ENCODE results near the gene P3R3URF.
A peak's percentile ranks its signal among the peaks of the same experiment; 100 is the strongest.

The P3R3URF gene

DNA sequence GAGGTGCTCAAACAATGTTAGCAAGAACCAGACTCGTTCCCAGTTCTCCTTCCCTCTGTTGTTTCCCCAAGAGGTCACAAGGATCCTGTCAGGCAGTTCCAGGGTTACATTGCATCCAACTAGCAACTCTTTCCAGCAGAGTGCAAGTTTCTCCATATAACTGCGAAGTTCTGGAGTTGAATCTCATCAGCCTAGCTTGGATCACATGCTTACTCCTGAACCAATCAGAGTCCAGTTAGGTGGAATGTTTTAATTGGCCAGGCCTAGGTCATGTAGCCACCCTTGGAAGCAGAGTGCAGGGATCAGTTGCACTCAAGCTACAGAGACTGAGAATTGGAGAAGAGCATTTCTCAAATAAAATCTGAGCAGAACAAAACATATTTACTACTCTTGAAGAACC lies 28.0 kb downstream of the P3R3URF start:
- DNase-seq (ENCODE audit: insufficient read length, low spot score): no peak
- TF ChIP-seq, protein P1, sequence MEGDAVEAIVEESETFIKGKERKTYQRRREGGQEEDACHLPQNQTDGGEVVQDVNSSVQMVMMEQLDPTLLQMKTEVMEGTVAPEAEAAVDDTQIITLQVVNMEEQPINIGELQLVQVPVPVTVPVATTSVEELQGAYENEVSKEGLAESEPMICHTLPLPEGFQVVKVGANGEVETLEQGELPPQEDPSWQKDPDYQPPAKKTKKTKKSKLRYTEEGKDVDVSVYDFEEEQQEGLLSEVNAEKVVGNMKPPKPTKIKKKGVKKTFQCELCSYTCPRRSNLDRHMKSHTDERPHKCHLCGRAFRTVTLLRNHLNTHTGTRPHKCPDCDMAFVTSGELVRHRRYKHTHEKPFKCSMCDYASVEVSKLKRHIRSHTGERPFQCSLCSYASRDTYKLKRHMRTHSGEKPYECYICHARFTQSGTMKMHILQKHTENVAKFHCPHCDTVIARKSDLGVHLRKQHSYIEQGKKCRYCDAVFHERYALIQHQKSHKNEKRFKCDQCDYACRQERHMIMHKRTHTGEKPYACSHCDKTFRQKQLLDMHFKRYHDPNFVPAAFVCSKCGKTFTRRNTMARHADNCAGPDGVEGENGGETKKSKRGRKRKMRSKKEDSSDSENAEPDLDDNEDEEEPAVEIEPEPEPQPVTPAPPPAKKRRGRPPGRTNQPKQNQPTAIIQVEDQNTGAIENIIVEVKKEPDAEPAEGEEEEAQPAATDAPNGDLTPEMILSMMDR (IDR thresholded peaks at IDR 0.05; ENCODE audit: insufficient read depth, missing control alignments): no peak
- FAIRE-seq: no peak

DNA sequence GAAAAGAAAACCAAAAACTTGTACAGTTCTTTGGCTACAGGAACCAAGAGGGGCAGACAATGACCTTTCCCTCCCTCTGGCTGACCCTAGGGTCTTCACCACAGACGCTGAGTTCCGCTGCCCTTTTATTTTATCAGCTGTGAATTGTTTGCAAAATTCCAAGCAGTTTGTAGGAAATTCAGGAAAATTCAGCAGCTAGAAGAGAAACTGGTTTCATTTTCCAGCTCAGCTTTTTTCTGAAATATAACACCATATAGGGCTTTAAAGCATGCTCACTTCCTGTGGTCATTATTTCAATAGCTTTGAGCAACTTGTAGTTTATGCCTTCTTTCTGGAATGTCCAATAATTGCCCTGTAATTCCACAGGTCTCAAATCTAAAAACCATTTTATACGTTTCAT lies 38.4 kb downstream of the P3R3URF start:
- TF ChIP-seq, protein P1 (IDR thresholded peaks at IDR 0.05; ENCODE audit: insufficient read depth, missing control alignments): no peak
- FAIRE-seq (no peak), DNase-seq (ENCODE audit: insufficient read length, low spot score) (no peak)

DNA sequence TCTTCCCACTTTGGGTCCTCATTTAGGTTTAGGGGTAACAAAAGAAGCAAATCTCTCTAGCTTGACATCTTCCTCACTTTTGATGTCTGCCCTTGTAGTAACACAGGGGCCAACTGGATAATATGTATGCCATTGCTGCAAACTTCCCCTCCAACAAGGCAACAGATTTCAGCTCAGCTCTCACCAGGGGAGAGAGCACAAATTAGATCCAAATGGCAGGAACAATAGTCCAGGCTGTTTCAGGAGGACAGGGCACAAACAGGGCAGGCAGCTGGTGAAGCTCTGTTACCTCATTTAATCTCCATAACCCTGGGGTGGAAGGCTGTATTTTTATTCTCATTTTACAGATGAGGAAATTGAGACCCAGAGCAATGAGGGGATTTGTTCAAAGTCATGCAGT lies 39.6 kb downstream of the P3R3URF start:
- no peak for FAIRE-seq
- TF ChIP-seq, protein P1 (IDR thresholded peaks at IDR 0.05; ENCODE audit: insufficient read depth, missing control alignments): no peak
- no peak for DNase-seq (ENCODE audit: insufficient read length, low spot score)

DNA sequence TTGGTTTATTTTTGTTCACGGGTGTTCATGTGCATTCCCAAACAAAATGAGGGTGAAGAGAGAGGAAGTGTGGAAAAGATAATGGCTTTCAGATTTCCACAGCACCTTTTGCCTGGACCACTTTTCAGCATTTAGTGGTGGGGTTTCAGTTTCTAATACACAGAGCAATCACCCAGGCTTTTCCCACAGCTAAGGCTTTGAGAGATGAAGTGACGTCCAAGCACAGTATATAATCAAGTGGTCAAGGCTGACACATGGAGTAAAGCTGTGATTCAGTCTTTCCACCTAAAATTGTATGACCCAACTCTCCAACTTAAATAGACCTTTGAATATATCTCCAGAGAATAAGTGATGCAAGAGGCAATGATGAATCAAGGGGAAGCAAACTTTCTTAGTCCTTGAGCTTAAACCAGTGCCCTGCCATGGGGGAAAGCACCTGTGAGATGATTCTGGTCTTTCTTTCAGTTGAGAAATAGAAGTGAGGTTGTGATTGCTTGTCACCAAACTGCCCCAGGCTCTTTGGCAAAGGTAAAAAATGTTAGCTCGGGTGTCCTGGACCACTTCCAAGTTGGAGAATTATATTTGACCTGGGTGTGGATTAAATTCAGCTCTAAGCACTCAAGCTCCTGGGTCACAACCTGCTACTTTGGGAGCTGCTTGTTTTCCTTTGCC lies 41.5 kb downstream of the P3R3URF start:
- DNase-seq (ENCODE audit: insufficient read length, low spot score): no peak
- no peak for FAIRE-seq

DNA sequence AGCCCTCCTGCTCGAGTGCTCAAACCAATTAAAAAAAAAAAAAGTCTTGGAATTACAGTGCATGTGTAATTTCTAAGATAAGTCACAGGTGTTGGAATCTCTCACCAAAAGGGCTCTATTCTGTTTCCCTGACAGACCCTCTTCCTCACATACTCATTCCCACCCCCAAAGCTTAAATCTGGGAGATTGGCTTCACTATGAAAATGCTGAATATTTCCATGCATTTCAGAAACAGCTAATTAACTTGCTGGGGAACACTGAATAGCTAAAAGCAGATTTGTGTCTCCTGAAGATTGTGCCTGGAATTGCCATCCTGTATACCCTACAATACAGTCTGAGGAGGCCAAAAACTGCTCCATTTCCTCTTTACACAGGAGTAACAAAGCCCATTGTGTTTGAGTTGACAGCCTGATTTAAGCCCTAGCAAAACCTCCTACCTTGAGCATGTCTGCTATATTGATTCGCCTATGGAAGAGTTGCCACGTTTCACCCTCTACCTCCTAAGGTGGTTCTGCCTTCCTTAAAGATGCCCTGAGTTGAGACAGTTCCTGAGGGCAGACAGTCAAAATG lies 42.4 kb downstream of the P3R3URF start:
- DNase-seq (ENCODE audit: insufficient read length, low spot score): no peak
- TF ChIP-seq, protein P1 (IDR thresholded peaks at IDR 0.05; ENCODE audit: insufficient read depth, missing control alignments): no peak

More for the DNA sequence above, 41.5 kb downstream of the P3R3URF start:
- TF ChIP-seq, protein P1 (IDR thresholded peaks at IDR 0.05; ENCODE audit: insufficient read depth, missing control alignments): no peak

DNA sequence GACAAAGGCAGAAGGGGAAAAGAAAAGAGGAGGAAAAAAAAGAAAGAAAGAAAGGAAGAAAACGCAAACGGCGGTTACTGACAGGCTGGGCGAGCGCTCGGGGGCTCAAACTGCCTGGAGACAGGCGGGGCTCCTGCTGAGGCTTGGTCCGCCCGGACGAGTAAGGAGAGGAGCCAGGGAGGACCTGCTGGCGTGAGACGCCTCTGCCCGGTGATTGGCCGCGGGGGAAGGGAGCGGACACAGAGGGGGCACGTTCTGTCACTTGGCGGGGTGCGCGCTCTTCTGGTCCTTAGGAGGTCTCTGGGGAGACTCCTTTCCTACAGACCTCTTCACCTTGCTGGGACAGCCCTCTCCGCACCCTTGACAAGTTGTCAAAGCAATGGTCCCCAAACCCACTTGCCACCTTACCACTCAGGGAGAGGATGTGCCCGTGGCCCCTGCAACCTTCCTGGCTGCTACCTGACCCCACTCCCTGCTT lies 43.1 kb downstream of the P3R3URF start:
- DNase-seq (ENCODE audit: insufficient read length, low spot score) (peak; percentile 52), FAIRE-seq (no peak)

More for the DNA sequence above, 42.4 kb downstream of the P3R3URF start:
- FAIRE-seq: no peak

More for the DNA sequence above, 43.1 kb downstream of the P3R3URF start:
- TF ChIP-seq, protein P1 (IDR thresholded peaks at IDR 0.05; ENCODE audit: insufficient read depth, missing control alignments): no peak

All from D721Med (cell line).